ENCODE data around the gene ENGASE.

DNA sequence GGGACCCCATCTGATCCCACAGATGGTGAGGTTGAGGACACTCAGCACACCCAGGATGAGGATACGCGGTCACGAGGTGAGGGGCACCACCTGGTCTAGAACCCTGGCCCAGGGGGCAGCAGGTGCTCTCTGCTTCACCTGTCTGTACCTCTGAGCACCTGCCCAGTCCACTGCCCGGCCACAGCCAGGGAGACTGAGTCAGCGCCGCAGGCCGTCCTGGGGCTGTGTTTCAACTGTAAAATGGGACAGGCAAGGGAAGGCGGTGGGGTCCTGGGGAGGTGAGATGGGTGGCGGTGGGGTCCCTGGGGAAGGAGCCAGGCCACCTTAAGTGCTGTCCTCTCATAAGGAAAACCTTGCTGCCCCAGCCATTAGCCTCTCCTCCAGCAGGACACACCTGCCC is 60.4 kb downstream of the ENGASE start:
- TF ChIP-seq EZH2 (IDR thresholded peaks at IDR 0.05) = no peak
- TF ChIP-seq POLR2AphosphoS5 (IDR thresholded peaks at IDR 0.05; ENCODE audit: borderline replicate concordance, low read depth, low read length) = no peak
- TF ChIP-seq FOXP2 (optimal IDR thresholded peaks at IDR 0.05; ENCODE audit: control extremely low read depth, extremely low read length, insufficient read depth) = no peak
